HepG2 (cell line): Measurements from ENCODE around the gene GRIK4. TPM values are rescaled to one million over a fixed set of nuclear protein-coding genes. Genes with fewer than 3 reads are reported as not detected.

Experiments
- BRD4 ChIP-seq: sonication (generic); formaldehyde crosslinking; IDR thresholded peaks from 2 replicates; pipeline ENCODE4 v1.4.0; 2020; ENCODE audit warnings: missing genetic modification reagents
- CREM ChIP-seq, 2 experiments: sonication (generic) in 1 of 2; formaldehyde crosslinking in 1 of 2; IDR thresholded peaks; 2 replicates each; pipeline versions ENCODE4 v1.4.0 to v1.6.1; 2016 to 2020; ENCODE audit warnings: antibody characterized with exemption in 1 of 2, mild to moderate bottlenecking in 1 of 2, missing genetic modification reagents in 1 of 2
- IRF2 ChIP-seq: IDR thresholded peaks from 2 replicates; pipeline ENCODE4 v1.6.1; 2018; ENCODE audit warnings: missing genetic modification reagents, missing compliant biosample characterization
- IRF9 ChIP-seq: sonication (generic); formaldehyde crosslinking; IDR thresholded peaks from 2 replicates; pipeline ENCODE4 v1.8.0; 2022; ENCODE audit warnings: missing genetic modification reagents, mild to moderate bottlenecking, borderline replicate concordance
- JUN ChIP-seq: sonication (generic); formaldehyde crosslinking; IDR thresholded peaks from 2 replicates; pipeline ENCODE4 v1.4.0; 2020; ENCODE audit warnings: mild to moderate bottlenecking, missing genetic modification reagents
- KLF16 ChIP-seq, 2 experiments: sonication (generic) in 1 of 2; formaldehyde crosslinking in 1 of 2; IDR thresholded peaks; 2 replicates each; pipeline versions ENCODE4 v1.6.1 to v1.8.0; 2016 to 2023; ENCODE audit warnings: missing genetic modification reagents in 2 of 2, missing compliant biosample characterization in 1 of 2
- LCORL ChIP-seq, 2 experiments: fragments of 450-650 bp in 1 of 2; sonication (generic) in 1 of 2; formaldehyde crosslinking in 1 of 2; IDR thresholded peaks; 2 replicates each; pipeline versions ENCODE4 v1.5.0 to v1.6.1; 2017 to 2020; ENCODE audit warnings: antibody characterized with exemption in 1 of 2, missing genetic modification reagents in 1 of 2
- LRRFIP1 ChIP-seq: sonication (generic); formaldehyde crosslinking; conservative IDR thresholded peaks from 2 replicates; pipeline ENCODE4 v1.4.0; 2020; ENCODE audit warnings: missing genetic modification reagents
- MLX ChIP-seq: IDR thresholded peaks from 2 replicates; pipeline ENCODE4 v1.6.1; 2016
- NCOA2 ChIP-seq: sonication (generic); formaldehyde crosslinking; IDR thresholded peaks from 2 replicates; pipeline ENCODE4 v1.8.0; 2022; ENCODE audit warnings: inconsistent platforms
- NONO ChIP-seq, 2 experiments: fragments of 450-650 bp in 1 of 2; sonication (generic) in 1 of 2; formaldehyde crosslinking in 1 of 2; IDR thresholded peaks in 1 of 2; conservative IDR thresholded peaks in 1 of 2; 2 replicates each; pipeline versions ENCODE4 v1.6.1 to v1.8.0; 2017 to 2022; ENCODE audit warnings: mild to moderate bottlenecking in 1 of 2, missing genetic modification reagents in 1 of 2, moderate library complexity in 1 of 2
- NR2C2 ChIP-seq: sonication (generic); formaldehyde crosslinking; IDR thresholded peaks from 2 replicates; pipeline ENCODE4 v1.4.0; 2020; ENCODE audit warnings: missing genetic modification reagents, mild to moderate bottlenecking, moderate library complexity, borderline replicate concordance
- RAD21 ChIP-seq: fragments of 450-650 bp; formaldehyde crosslinking; IDR thresholded peaks from 2 replicates; pipeline ENCODE4 v1.5.0; 2020; ENCODE audit warnings: mild to moderate bottlenecking
- SIN3A ChIP-seq: IDR thresholded peaks from 2 replicates; pipeline ENCODE4 v1.6.1; 2011; ENCODE audit warnings: low read depth, mild to moderate bottlenecking, control low read depth, low read length, borderline replicate concordance
- SIX1 ChIP-seq: sonication (generic); formaldehyde crosslinking; IDR thresholded peaks from 2 replicates; pipeline ENCODE4 v1.4.0; 2020; ENCODE audit warnings: missing genetic modification reagents, borderline replicate concordance
- SIX4 ChIP-seq: sonication (generic); formaldehyde crosslinking; IDR thresholded peaks from 2 replicates; pipeline ENCODE4 v1.4.0; 2020; ENCODE audit warnings: missing genetic modification reagents
- SMAD3 ChIP-seq: sonication (generic); formaldehyde crosslinking; IDR thresholded peaks from 2 replicates; pipeline ENCODE4 v1.4.0; 2020; ENCODE audit warnings: missing genetic modification reagents
- SNAPC2 ChIP-seq: sonication (generic); formaldehyde crosslinking; IDR thresholded peaks from 2 replicates; pipeline ENCODE4 v1.8.1; 2022; ENCODE audit warnings: mild to moderate bottlenecking, missing genetic modification reagents
- TBX3 ChIP-seq: fragments of 450-650 bp; IDR thresholded peaks from 2 replicates; pipeline ENCODE4 v1.6.1; 2017; ENCODE audit warnings: antibody characterized with exemption, mild to moderate bottlenecking, inconsistent platforms, borderline replicate concordance
- TOPORS ChIP-seq: sonication (generic); formaldehyde crosslinking; IDR thresholded peaks from 2 replicates; pipeline ENCODE4 v1.8.0; 2023; ENCODE audit warnings: mild to moderate bottlenecking, missing genetic modification reagents
- ZNF263 ChIP-seq: sonication (generic); formaldehyde crosslinking; IDR thresholded peaks from 2 replicates; pipeline ENCODE4 v1.4.0; 2020; ENCODE audit warnings: missing genetic modification reagents
- ZNF770 ChIP-seq: sonication (generic); formaldehyde crosslinking; IDR thresholded peaks from 2 replicates; pipeline ENCODE4 v1.5.0; 2020; ENCODE audit warnings: mild to moderate bottlenecking, missing genetic modification reagents
- ZSCAN31 ChIP-seq: sonication (generic); formaldehyde crosslinking; IDR thresholded peaks from 2 replicates; pipeline ENCODE4 v1.5.0; 2020; ENCODE audit warnings: low read depth, mild to moderate bottlenecking, missing genetic modification reagents
- polyA plus RNA-seq, 8 experiments: library from polyadenylated mRNA; depleted of rRNA in 3 of 8; stranded (reverse) in 7 of 8; unstranded in 1 of 8; fragments of >200 nt; fragmentation: Illumina TruSeq in 4 of 8; extraction: Trizol in 4 of 8; gene quantifications; 2 replicates each; pipeline versions ENCODE4 v1.2.1 to v1.2.3, GENCODE V29; 2011 to 2016; ENCODE audit warnings: low read depth in 4 of 8, missing spikeins in 1 of 8, mixed read lengths in 1 of 8; ENCODE audit not compliant: insufficient read depth in 1 of 8
- total RNA-seq, 5 experiments: library from RNA; depleted of rRNA; stranded (reverse); fragments of >200 nt; fragmentation: Illumina TruSeq; extraction: Trizol; gene quantifications; 2 replicates each; pipeline ENCODE4 v1.2.3, GENCODE V29; 2016; ENCODE audit warnings: low read depth in 1 of 5

GRIK4 gene
- total and polyA plus RNA-seq, 2 of the 13 experiments (the other 11 are each of a cell fraction or from before 2014, with no cell fraction given) = 0.04 to 0.07 TPM

GRCh38 chr11:120808616-120809050 lies 297.1 kb downstream of the GRIK4 start (continued):
- TF ChIP-seq ZNF770 (CRISPR knock-in tag) (no peak), ZNF263 (CRISPR knock-in tag) (peak; percentile 88), LCORL (IDR thresholded peaks at IDR 0.05) (no peak), LCORL (CRISPR knock-in tag; IDR thresholded peaks at IDR 0.05) (peak; percentile 97), BRD4 (CRISPR knock-in tag) (no peak), RAD21 (no peak), LRRFIP1 (CRISPR knock-in tag) (no peak), SIN3A (no peak), TBX3 (peak; percentile 42; the same call in 1 of the 2 replicates), SNAPC2 (0 out of 2 replicates have a peak, but pooled peaks have one; percentile 47), NR2C2 (CRISPR knock-in tag) (peak; percentile 95), CREM (IDR thresholded peaks at IDR 0.05) (peak; percentile 60; the same call in 1 of the 2 replicates), CREM (CRISPR knock-in tag; IDR thresholded peaks at IDR 0.05) (no peak), IRF2 (CRISPR knock-in tag) (peak; percentile 86), KLF16 (CRISPR knock-in tag; IDR thresholded peaks at IDR 0.05) (peak in 1 of 2 experiments; percentile 86; a peak in 2 of 4 replicates), IRF9 (CRISPR knock-in tag) (no peak; the same call in 1 of the 2 replicates), NCOA2 (CRISPR knock-in tag) (peak; percentile 87), JUN (CRISPR knock-in tag) (peak; percentile 80; the same call in 1 of the 2 replicates), SIX1 (CRISPR knock-in tag) (peak; percentile 19; the same call in 1 of the 2 replicates), NONO (IDR thresholded peaks at IDR 0.05) (no peak), NONO (CRISPR knock-in tag; conservative IDR thresholded peaks at IDR 0.05) (peak; percentile 75; the same call in 1 of the 2 replicates), TOPORS (CRISPR knock-in tag) (0 out of 2 replicates have a peak, but pooled peaks have one; percentile 34), ZSCAN31 (CRISPR knock-in tag) (0 out of 2 replicates have a peak, but pooled peaks have one; percentile 79), MLX (peak; percentile 98), SIX4 (CRISPR knock-in tag) (0 out of 2 replicates have a peak, but pooled peaks have one; percentile 40), SMAD3 (CRISPR knock-in tag) (peak; percentile 66; the same call in 1 of the 2 replicates)
